ENCODE measurements around the gene RPL38.
A peak's percentile ranks its signal among the peaks of the same experiment; 100 is the strongest.

The RPL38 gene

GRCh38 chr17:74241431-74241830 is 38.0 kb downstream of the RPL38 start:
- no peak overlapping the region for H3K27ac Mint-ChIP-seq

GRCh38 chr17:74241847-74242246 is 38.4 kb downstream of the RPL38 start:
- H3K4me3 Mint-ChIP-seq: no peak overlapping the region
- no peaks in the 10 kb centered on the region for H3K4me1 Mint-ChIP-seq
- no peaks in the 10 kb centered on the region for H3K9me3 Mint-ChIP-seq
- DNase-seq: no peak
- H3K27ac Mint-ChIP-seq: no peak overlapping the region
- ATAC-seq: no peak
- H3K27me3 Mint-ChIP-seq: no peaks in the 10 kb centered on the region

More at GRCh38 chr17:74241431-74241830, 38.0 kb downstream of the RPL38 start:
- H3K9me3 Mint-ChIP-seq: no peaks in the 10 kb centered on the region
- DNase-seq (no peak), ATAC-seq (no peak)
- no peaks in the 10 kb centered on the region for H3K4me1 Mint-ChIP-seq
- no peak overlapping the region for H3K4me3 Mint-ChIP-seq
- no peaks in the 10 kb centered on the region for H3K27me3 Mint-ChIP-seq

- Mint-ChIP-seq H3K27me3 (no peaks in the 10 kb centered on the region), H3K4me3 (no peak overlapping the region), H3K27ac (peak overlapping the region in 1 of 2 donors; percentile 74), H3K9me3 (no peaks in the 10 kb centered on the region), H3K4me1 (no peaks in the 10 kb centered on the region)
- DNase-seq (no peak), ATAC-seq (no peak)
Observed at GRCh38 chr17:74243013-74243755, 39.7 kb downstream of the RPL38 start.

- Mint-ChIP-seq H3K9me3 (no peaks in the 10 kb centered on the region), H3K4me3 (no peak overlapping the region), H3K27me3 (no peaks in the 10 kb centered on the region), H3K4me1 (peaks cover 2% of the 10 kb centered on the region), H3K27ac (peak overlapping the region in 1 of 2 donors; percentile 71)
- ATAC-seq: no peak
- no peak for DNase-seq
Observed at GRCh38 chr17:74244128-74244527, 40.6 kb downstream of the RPL38 start.

DNA sequence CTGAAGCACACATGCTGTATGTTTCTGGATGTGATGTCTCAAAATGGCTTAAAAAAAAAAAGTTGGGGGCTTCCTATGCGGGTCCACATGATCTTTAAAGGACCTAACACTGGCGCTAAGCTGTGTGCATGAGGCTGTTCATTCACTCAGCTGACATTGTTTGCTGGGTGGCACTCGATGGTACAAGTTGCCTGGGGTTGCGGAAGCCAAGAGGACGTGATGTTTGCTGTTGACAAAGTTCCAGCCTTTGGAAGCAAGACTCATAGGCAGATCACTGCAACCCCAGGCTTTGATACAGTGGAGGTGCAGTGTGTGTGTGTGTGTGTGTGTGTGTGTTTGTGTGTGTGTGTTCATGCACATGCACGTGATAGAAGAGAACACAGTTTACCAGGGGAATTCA is 41.1 kb downstream of the RPL38 start:
- ATAC-seq (no peak), DNase-seq (no peak)
- Mint-ChIP-seq H3K27ac (peak overlapping the region in 1 of 2 donors; percentile 71), H3K4me3 (no peak overlapping the region), H3K4me1 (peaks cover 6% of the 10 kb centered on the region), H3K27me3 (no peaks in the 10 kb centered on the region), H3K9me3 (no peaks in the 10 kb centered on the region)

DNA sequence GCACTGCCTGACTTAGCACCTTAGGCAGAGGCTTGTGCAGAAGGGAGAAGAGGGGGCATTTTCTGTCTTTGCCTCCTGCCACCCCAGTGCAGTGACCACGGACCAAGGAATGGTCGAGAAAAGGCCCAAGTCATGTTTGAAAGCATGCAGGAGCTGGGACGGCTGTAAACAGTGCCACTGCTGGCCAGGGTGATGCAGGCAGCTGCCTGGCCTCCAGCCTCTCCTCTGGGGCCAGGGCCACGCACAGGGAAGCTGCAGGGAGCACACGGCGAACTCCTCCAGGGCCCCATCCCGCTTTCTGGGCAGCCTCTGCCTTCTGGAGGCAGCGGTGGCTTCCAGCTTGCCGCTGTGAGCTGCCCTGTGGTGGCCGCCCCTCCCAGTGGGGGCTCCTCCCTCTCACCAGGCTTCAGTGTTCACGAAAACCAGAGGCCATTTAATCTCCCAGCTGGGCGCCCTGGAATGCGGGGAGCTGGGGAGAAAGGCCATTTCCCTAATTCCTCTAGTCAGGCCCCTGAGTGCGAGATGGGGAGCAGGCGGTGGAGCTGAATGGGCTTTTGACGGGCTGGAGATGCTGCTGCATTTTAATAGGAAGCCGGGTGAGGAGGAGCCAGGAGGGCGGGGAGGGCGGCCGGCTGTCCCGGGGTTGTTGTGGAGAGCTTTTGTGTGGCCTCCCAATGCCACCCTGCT is 41.8 kb downstream of the RPL38 start:
- no peak overlapping the region for H3K4me3 Mint-ChIP-seq
- no peak overlapping the region for H3K27ac Mint-ChIP-seq
- no peaks in the 10 kb centered on the region for H3K27me3 Mint-ChIP-seq
- DNase-seq (no peak), ATAC-seq (no peak)
- H3K9me3 Mint-ChIP-seq: no peaks in the 10 kb centered on the region
- H3K4me1 Mint-ChIP-seq: peaks cover 6% of the 10 kb centered on the region

DNA sequence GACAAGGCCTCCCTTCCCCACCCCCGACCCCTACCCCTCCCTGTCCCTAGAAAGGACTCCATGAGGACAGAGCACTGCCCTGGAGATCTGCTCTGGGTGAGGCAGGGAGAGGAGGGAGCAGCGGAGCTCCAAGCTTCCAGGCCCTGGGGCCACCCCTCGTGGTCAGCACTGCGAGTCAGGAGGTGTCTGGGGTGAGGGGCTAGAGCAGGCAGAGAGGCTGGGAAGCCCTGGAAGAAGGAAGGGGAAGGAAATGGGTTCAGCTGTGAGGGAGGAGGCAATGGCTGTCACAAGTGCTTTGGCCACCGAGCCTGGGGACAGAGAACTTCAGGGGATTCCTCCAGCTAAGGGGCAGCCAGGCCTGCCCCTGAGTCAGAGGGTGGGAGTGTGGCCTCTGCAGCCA is 42.4 kb downstream of the RPL38 start:
- ATAC-seq (no peak), DNase-seq (no peak)
- Mint-ChIP-seq H3K4me1 (peaks cover 6% of the 10 kb centered on the region), H3K27me3 (no peaks in the 10 kb centered on the region), H3K4me3 (no peak overlapping the region), H3K27ac (peak overlapping the region in 1 of 2 donors; percentile 52), H3K9me3 (no peaks in the 10 kb centered on the region)

DNA sequence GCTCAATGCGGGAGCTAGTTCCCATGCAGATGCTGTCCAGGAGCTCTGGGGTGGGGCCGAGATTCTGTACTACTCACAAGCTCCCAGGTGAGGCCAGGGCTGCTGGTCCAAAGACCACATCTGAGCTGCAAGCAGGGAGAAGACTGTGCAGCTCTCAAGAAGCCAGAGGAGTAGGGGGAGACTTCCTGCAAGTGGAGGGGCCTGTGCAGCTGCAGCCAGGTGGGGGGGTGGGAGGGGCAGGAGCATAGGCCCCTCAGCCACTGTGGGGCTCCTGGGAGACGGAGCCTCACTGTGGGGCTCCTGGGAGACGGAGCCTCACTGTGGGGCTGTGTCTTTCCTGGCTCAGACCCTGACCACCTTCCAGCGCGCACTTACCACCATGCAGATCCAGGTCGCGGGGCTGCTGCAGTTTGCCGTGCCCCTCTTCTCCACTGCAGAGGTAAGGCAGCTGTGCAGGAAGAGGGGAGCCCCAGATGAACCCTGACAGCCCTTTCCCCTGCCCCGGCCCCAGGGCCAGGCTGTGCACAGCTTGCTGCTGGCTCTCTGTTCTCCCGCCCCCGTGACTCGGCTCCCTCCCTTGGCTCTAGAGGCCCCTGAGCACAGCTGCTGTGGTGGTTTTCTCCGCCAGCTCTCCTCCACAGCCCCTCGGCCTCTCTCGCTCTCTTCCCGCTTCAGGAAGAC is 46.3 kb downstream of the RPL38 start:
- DNase-seq (no peak), ATAC-seq (no peak)
- H3K27ac Mint-ChIP-seq: no peak overlapping the region
- H3K27me3 Mint-ChIP-seq: no peaks in the 10 kb centered on the region
- H3K4me3 Mint-ChIP-seq: no peak overlapping the region
- H3K9me3 Mint-ChIP-seq: no peaks in the 10 kb centered on the region
- peaks cover 6% of the 10 kb centered on the region for H3K4me1 Mint-ChIP-seq

DNA sequence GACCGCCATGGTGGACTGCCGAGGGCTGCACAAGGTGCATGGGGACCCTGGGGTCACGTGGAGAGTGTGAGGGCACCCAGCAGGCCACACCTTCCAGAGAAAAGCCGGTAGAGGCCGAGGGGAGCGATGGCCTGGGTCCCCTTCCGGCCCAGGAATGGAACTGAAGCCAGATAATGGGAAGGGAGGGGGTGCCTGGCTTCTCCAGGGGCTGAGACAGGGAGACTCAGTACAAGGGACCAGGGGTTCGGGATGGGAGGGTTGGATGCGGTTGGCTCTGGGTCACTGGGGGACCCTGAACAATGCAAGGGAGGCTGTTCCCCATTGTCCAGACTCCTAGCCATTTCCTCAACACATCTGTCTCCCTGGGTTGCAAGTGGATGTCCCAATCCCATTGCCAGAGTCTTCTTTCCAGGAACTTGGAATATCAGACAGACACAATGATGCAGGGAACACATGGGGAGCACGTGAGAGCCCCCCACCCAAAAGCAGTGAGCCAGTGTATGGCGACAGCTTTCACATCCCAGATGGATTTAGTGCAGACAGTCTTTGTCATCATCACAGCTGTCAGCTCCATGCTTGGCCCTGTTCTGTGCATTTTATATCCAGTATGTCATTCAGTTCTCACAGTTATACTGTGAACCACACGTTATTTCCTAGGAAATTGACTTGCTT is 47.0 kb downstream of the RPL38 start:
- peaks cover 6% of the 10 kb centered on the region for H3K4me1 Mint-ChIP-seq
- ATAC-seq (no peak), DNase-seq (no peak)
- H3K9me3 Mint-ChIP-seq: no peaks in the 10 kb centered on the region
- no peak overlapping the region for H3K4me3 Mint-ChIP-seq
- H3K27me3 Mint-ChIP-seq: no peaks in the 10 kb centered on the region
- H3K27ac Mint-ChIP-seq: no peak overlapping the region

DNA sequence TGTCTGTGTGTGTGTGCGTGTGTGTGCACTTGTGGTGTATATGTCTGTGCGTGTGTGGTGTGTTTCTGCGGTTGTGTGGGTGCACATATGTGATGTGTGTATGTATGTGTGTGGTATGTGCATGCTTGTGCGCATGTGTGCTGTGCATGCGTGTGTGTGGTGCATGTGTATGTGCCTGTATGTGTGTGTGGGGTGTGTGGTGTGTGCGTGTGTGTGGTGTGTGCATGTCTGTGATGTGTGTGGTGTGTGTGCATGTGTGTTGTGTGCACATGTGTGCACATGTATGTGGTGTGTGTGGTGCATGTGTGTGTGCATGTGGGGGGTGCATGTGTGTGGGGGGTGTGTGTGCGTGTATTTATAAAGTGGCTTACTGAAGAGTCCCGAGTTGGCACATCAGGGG is 47.6 kb downstream of the RPL38 start:
- Mint-ChIP-seq H3K9me3 (no peaks in the 10 kb centered on the region), H3K27me3 (no peaks in the 10 kb centered on the region), H3K4me1 (peaks cover 6% of the 10 kb centered on the region), H3K27ac (no peak overlapping the region), H3K4me3 (no peak overlapping the region)
- ATAC-seq: no peak
- no peak for DNase-seq

DNA sequence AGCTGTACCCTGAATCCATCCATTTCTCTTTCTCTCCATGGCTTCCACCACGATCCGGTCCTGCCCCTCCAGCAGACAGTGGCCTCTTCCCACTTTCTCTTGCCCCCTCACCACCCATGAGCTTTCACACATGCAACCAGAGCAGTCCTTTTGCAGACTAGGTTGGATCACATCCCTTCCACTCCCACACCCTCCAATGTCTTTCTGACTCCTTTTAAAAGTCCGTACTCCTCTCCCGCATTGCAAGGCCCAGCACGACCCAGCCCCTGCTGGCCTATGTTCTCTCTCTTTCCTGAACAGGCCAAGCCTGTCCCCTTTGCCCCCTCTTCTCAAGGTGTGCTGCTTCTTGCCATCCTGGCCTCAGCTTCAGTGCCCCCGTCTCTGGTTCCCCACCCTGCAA is 48.1 kb downstream of the RPL38 start:
- peaks cover 6% of the 10 kb centered on the region for H3K4me1 Mint-ChIP-seq
- no peaks in the 10 kb centered on the region for H3K27me3 Mint-ChIP-seq
- DNase-seq (no peak), ATAC-seq (no peak)
- no peak overlapping the region for H3K4me3 Mint-ChIP-seq
- H3K27ac Mint-ChIP-seq: peak overlapping the region in 1 of 2 donors; percentile 10
- no peaks in the 10 kb centered on the region for H3K9me3 Mint-ChIP-seq

DNA sequence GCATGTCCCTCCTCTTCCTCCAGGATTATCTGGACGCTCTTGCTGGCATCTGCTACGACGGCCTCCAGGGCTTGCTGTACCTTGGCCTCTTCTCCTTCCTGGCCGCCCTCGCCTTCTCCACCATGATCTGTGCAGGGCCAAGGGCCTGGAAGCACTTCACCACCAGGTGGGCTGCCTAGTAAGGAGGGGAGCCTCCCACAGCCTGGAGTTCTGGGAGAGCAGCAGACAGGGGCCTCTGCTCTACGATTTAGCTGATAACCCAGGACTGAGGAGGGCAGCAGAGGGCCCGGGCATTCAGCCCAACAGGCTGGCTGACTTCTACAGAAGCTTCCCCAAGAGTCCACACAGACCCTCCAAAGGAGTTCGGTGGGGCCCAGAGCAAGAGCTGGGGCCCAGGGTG is 48.7 kb downstream of the RPL38 start:
- H3K9me3 Mint-ChIP-seq: no peaks in the 10 kb centered on the region
- no peak overlapping the region for H3K4me3 Mint-ChIP-seq
- ATAC-seq: no peak
- DNase-seq: no peak
- peaks cover 6% of the 10 kb centered on the region for H3K4me1 Mint-ChIP-seq
- no peaks in the 10 kb centered on the region for H3K27me3 Mint-ChIP-seq
- no peak overlapping the region for H3K27ac Mint-ChIP-seq

DNA sequence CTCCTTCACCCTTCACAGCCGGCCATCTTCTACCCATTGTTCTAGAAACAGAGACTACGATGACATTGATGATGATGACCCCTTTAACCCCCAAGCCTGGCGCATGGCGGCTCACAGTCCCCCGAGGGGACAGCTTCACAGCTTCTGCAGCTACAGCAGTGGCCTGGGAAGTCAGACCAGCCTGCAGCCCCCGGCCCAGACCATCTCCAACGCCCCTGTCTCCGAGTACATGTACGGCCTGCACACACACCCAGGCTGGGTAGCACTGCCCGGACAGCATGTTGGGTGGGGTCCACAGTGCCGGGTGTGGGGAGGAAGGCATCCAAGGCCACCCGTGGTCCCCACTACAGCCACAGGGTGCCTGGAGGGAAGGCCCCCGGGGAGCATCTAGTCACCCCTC is 49.6 kb downstream of the RPL38 start:
- peak; percentile 20 for ATAC-seq
- DNase-seq: no peak
- Mint-ChIP-seq H3K27me3 (no peaks in the 10 kb centered on the region), H3K4me1 (peaks cover 6% of the 10 kb centered on the region), H3K9me3 (no peaks in the 10 kb centered on the region), H3K4me3 (no peak overlapping the region), H3K27ac (no peak overlapping the region)

GRCh38 chr17:74257311-74257710 is 53.8 kb downstream of the RPL38 start:
- no peaks in the 10 kb centered on the region for H3K27me3 Mint-ChIP-seq
- no peak overlapping the region for H3K4me3 Mint-ChIP-seq
- no peaks in the 10 kb centered on the region for H3K9me3 Mint-ChIP-seq
- H3K27ac Mint-ChIP-seq: no peak overlapping the region
- H3K4me1 Mint-ChIP-seq: no peaks in the 10 kb centered on the region
- DNase-seq (no peak), ATAC-seq (no peak)

DNA sequence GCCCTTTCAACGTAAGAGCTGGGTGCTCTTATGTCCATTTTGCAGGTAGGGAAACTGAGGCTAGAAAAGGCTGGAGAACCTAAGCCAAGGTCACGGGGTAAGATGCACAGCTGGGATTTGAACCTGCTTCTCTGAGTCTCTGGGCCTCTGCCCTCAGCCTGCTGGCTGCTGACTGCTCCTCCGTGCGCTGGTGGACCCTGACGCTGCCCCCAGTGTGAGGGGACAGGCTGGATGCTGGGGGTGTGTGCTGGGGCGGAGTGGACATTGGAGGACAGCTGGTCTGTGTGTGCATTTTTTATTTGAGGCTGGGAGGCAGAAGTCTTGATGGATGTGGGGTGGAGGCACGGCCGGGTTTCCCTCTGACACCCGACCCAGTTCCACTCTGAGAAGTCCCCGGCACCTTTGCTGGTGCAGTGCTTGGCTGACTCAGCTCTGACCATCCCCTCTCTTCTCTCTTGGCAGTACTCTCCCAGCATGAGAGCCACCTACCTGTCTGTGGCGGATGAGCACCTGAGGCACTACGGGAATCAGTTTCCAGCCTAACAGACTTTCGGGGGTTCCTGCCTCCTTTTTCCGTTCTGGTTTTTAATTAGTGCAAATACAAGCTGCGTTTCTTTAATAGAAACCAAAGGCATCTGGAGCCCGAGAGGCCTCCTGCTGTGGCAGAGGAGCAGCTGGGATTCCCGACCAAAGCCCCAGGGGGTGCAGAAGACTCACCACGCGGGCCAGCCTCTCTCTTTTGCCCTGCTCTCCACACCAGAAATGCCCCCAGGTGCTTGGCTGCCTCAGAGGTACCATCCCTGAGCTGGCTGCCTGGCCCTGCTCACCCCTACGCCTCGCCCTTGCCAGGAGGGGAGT is 56.4 kb downstream of the RPL38 start:
- no peaks in the 10 kb centered on the region for H3K27me3 Mint-ChIP-seq
- no peak overlapping the region for H3K27ac Mint-ChIP-seq
- H3K9me3 Mint-ChIP-seq: no peaks in the 10 kb centered on the region
- ATAC-seq (no peak), DNase-seq (no peak)
- no peaks in the 10 kb centered on the region for H3K4me1 Mint-ChIP-seq
- H3K4me3 Mint-ChIP-seq: no peak overlapping the region

All from stimulated activated naive CD8-positive, alpha-beta T cell treated with anti-CD3 and anti-CD28 coated beads, Interleukin-15, amount 100 ng/mL, for 72 hours (primary cell).